ENCODE results near the gene PPIF. TPM values are rescaled to one million over a fixed set of nuclear protein-coding genes. Genes with fewer than 3 reads are reported as not detected.

The PPIF gene
- total RNA-seq, 2 donors from 2014 or later = 102 to 104 TPM

- no peaks in the 10 kb centered on the region for H3K9me3 Mint-ChIP-seq
- H3K27me3 Mint-ChIP-seq (ENCODE audit: low read depth) = no peaks in the 10 kb centered on the region
- no peaks in the 10 kb centered on the region for H3K36me3 Mint-ChIP-seq (ENCODE audit: insufficient read depth in 2 of 2)
- DNase-seq (no peak), ATAC-seq (replicated peaks in 1 of 2) (no peak)
- no peak overlapping the region for H3K4me3 Mint-ChIP-seq
- no peak overlapping the region for H3K27ac Mint-ChIP-seq
- H3K4me1 Mint-ChIP-seq (ENCODE audit: low read depth) = peaks cover 14% of the 10 kb centered on the region
Measured at GRCh38 chr10:79386637-79387465, 39.6 kb downstream of the PPIF start.

GRCh38 chr10:79387466-79387973, 40.3 kb downstream of the PPIF start:
- no peak overlapping the region for H3K27ac Mint-ChIP-seq
- H3K36me3 Mint-ChIP-seq (ENCODE audit: insufficient read depth in 2 of 2) = no peaks in the 10 kb centered on the region
- H3K9me3 Mint-ChIP-seq = no peaks in the 10 kb centered on the region
- H3K4me3 Mint-ChIP-seq = no peak overlapping the region
- no peak for ATAC-seq (replicated peaks in 1 of 2)
- no peaks in the 10 kb centered on the region for H3K27me3 Mint-ChIP-seq (ENCODE audit: low read depth)
- H3K4me1 Mint-ChIP-seq (ENCODE audit: low read depth) = peaks cover 14% of the 10 kb centered on the region
- DNase-seq = no peak

- H3K4me1 Mint-ChIP-seq (ENCODE audit: low read depth) = peaks cover 14% of the 10 kb centered on the region
- no peak overlapping the region for H3K27ac Mint-ChIP-seq
- peak; percentile 73 to 87 for ATAC-seq (replicated peaks in 1 of 2)
- DNase-seq = peak; percentile 13 to 23
- H3K27me3 Mint-ChIP-seq (ENCODE audit: low read depth) = no peaks in the 10 kb centered on the region
- no peak overlapping the region for H3K4me3 Mint-ChIP-seq
- no peaks in the 10 kb centered on the region for H3K36me3 Mint-ChIP-seq (ENCODE audit: insufficient read depth in 2 of 2)
- no peaks in the 10 kb centered on the region for H3K9me3 Mint-ChIP-seq
Measured at GRCh38 chr10:79387974-79388850, 40.9 kb downstream of the PPIF start.

GRCh38 chr10:79390057-79390456, 42.8 kb downstream of the PPIF start:
- Mint-ChIP-seq H3K4me3 (no peak overlapping the region), H3K36me3 (ENCODE audit: insufficient read depth in 2 of 2) (no peaks in the 10 kb centered on the region), H3K4me1 (ENCODE audit: low read depth) (peaks cover 14% of the 10 kb centered on the region), H3K9me3 (no peaks in the 10 kb centered on the region), H3K27ac (no peak overlapping the region), H3K27me3 (ENCODE audit: low read depth) (no peaks in the 10 kb centered on the region)
- ATAC-seq (replicated peaks in 1 of 2) (no peak), DNase-seq (no peak)

- no peak for ATAC-seq (replicated peaks in 1 of 2)
Measured at GRCh38 chr10:79390551-79391229, 43.4 kb downstream of the PPIF start.

GRCh38 chr10:79391231-79392019, 44.2 kb downstream of the PPIF start:
- no peak for DNase-seq
- H3K27ac Mint-ChIP-seq = no peak overlapping the region
- no peaks in the 10 kb centered on the region for H3K36me3 Mint-ChIP-seq (ENCODE audit: insufficient read depth in 2 of 2)

More at GRCh38 chr10:79390551-79391229, 43.4 kb downstream of the PPIF start:
- DNase-seq = peak in 1 of 2 donors; percentile 29
- Mint-ChIP-seq H3K27ac (no peak overlapping the region), H3K27me3 (ENCODE audit: low read depth) (no peaks in the 10 kb centered on the region), H3K4me3 (no peak overlapping the region), H3K36me3 (ENCODE audit: insufficient read depth in 2 of 2) (no peaks in the 10 kb centered on the region), H3K4me1 (ENCODE audit: low read depth) (peaks cover 14% of the 10 kb centered on the region), H3K9me3 (no peaks in the 10 kb centered on the region)

GRCh38 chr10:79392020-79392398, 44.7 kb downstream of the PPIF start:
- no peak for DNase-seq
- Mint-ChIP-seq H3K4me1 (ENCODE audit: low read depth) (peaks cover 14% of the 10 kb centered on the region), H3K27me3 (ENCODE audit: low read depth) (no peaks in the 10 kb centered on the region), H3K9me3 (no peaks in the 10 kb centered on the region), H3K36me3 (ENCODE audit: insufficient read depth in 2 of 2) (no peaks in the 10 kb centered on the region), H3K4me3 (no peak overlapping the region), H3K27ac (no peak overlapping the region)
- ATAC-seq (replicated peaks in 1 of 2) = no peak

More at GRCh38 chr10:79391231-79392019, 44.2 kb downstream of the PPIF start:
- H3K4me3 Mint-ChIP-seq = no peak overlapping the region
- H3K27me3 Mint-ChIP-seq (ENCODE audit: low read depth) = no peaks in the 10 kb centered on the region
- peaks cover 14% of the 10 kb centered on the region for H3K4me1 Mint-ChIP-seq (ENCODE audit: low read depth)
- H3K9me3 Mint-ChIP-seq = no peaks in the 10 kb centered on the region
- ATAC-seq (replicated peaks in 1 of 2) = no peak

GRCh38 chr10:79392506-79393176, 45.4 kb downstream of the PPIF start:
- H3K4me3 Mint-ChIP-seq = no peak overlapping the region
- H3K4me1 Mint-ChIP-seq (ENCODE audit: low read depth) = peaks cover 14% of the 10 kb centered on the region
- no peak overlapping the region for H3K27ac Mint-ChIP-seq
- no peaks in the 10 kb centered on the region for H3K9me3 Mint-ChIP-seq
- no peaks in the 10 kb centered on the region for H3K36me3 Mint-ChIP-seq (ENCODE audit: insufficient read depth in 2 of 2)
- ATAC-seq (replicated peaks in 1 of 2) (no peak), DNase-seq (no peak)
- H3K27me3 Mint-ChIP-seq (ENCODE audit: low read depth) = no peaks in the 10 kb centered on the region

GRCh38 chr10:79393221-79393923, 46.1 kb downstream of the PPIF start:
- H3K4me1 Mint-ChIP-seq (ENCODE audit: low read depth) = peaks cover 13% of the 10 kb centered on the region
- H3K9me3 Mint-ChIP-seq = no peaks in the 10 kb centered on the region
- H3K4me3 Mint-ChIP-seq = no peak overlapping the region
- no peaks in the 10 kb centered on the region for H3K27me3 Mint-ChIP-seq (ENCODE audit: low read depth)
- no peaks in the 10 kb centered on the region for H3K36me3 Mint-ChIP-seq (ENCODE audit: insufficient read depth in 2 of 2)
- no peak overlapping the region for H3K27ac Mint-ChIP-seq
- DNase-seq (no peak), ATAC-seq (replicated peaks in 1 of 2) (no peak)

GRCh38 chr10:79393924-79394610, 46.8 kb downstream of the PPIF start:
- Mint-ChIP-seq H3K4me1 (ENCODE audit: low read depth) (peaks cover 6% of the 10 kb centered on the region), H3K4me3 (no peak overlapping the region), H3K9me3 (no peaks in the 10 kb centered on the region), H3K36me3 (ENCODE audit: insufficient read depth in 2 of 2) (no peaks in the 10 kb centered on the region), H3K27ac (no peak overlapping the region), H3K27me3 (ENCODE audit: low read depth) (no peaks in the 10 kb centered on the region)
- ATAC-seq (replicated peaks in 1 of 2) = no peak
- DNase-seq = no peak

GRCh38 chr10:79394664-79395063, 47.4 kb downstream of the PPIF start:
- DNase-seq = no peak
- no peak overlapping the region for H3K27ac Mint-ChIP-seq

More at GRCh38 chr10:79394664-79395063, 47.4 kb downstream of the PPIF start:
- Mint-ChIP-seq H3K36me3 (ENCODE audit: insufficient read depth in 2 of 2) (no peaks in the 10 kb centered on the region), H3K4me1 (ENCODE audit: low read depth) (peaks cover 5% of the 10 kb centered on the region), H3K9me3 (no peaks in the 10 kb centered on the region), H3K4me3 (no peak overlapping the region), H3K27me3 (ENCODE audit: low read depth) (no peaks in the 10 kb centered on the region)
- no peak for ATAC-seq (replicated peaks in 1 of 2)
